HepG2 (cell line): ENCODE measurements around the gene SYT7. TPM values are rescaled to one million over a fixed set of nuclear protein-coding genes. Genes with fewer than 3 reads are reported as not detected.

Experiments
- ATAC-seq: fragments of 200-7000 bp; cut with Tn5 transposase; 3 replicates; pipeline ENCODE4 v1.9.1; 2020; ENCODE audit warnings: mild to moderate bottlenecking, moderate library complexity
- BruUV-seq: library from RNA; stranded (reverse); fragments of 400-500 nt; replicated peaks from 2 replicates; lab custom pipeline; 2021; lab: Mats Ljungman, UMichigan
- CTCF ChIA-PET: fragments of 300-600 bp; formaldehyde crosslinking; extraction: SDS; loops from one replicate; lab custom pipeline; 2021; ENCODE audit warnings: low total read pairs, inconsistent platforms, low intra/inter-chr PET ratio; lab: Yijun Ruan, JAX
- POLR2A ChIA-PET: fragments of 350-600 bp; sonication (Branson Sonifier 250); formaldehyde crosslinking; loops from one replicate; lab custom pipeline; 2020; ENCODE audit warnings: antibody characterized with exemption, inconsistent platforms; lab: Yijun Ruan, JAX
- DNase-seq: peaks from one replicate; pipeline ENCODE4 v3.0.0-alpha.2; 2015; ENCODE audit warnings: low spot score
- FAIRE-seq: peaks from 3 replicates; lab custom pipeline; 2011; peaks lifted over from hg19 to GRCh38; lab: Jason Lieb, UNC
- H2AFZ ChIP-seq: one replicate; pipeline ENCODE4 v1.6.1; 2011; ENCODE audit warnings: low read length, inconsistent platforms
- H3K27ac ChIP-seq: fragments of 300-600 bp; 3 replicates; pipeline ENCODE4 v1.8.0; 2011; ENCODE audit warnings: mixed run types, mild to moderate bottlenecking, mixed read lengths, low read length, inconsistent platforms; ENCODE audit not compliant: insufficient read depth; ENCODE audit errors: extremely low read length
- H3K27me3 ChIP-seq, 2 experiments: fragments of 200-600 bp in 1 of 2; 2 replicates in 1 of 2; 3 replicates in 1 of 2; pipeline versions ENCODE4 v1.6.0 to v1.8.0; 2011; ENCODE audit warnings: low read length in 2 of 2, mild to moderate bottlenecking in 2 of 2, moderate library complexity in 2 of 2, inconsistent platforms in 1 of 2; ENCODE audit not compliant: insufficient read depth in 2 of 2, control insufficient read depth in 1 of 2
- H3K36me3 ChIP-seq, 2 experiments: fragments of 200-600 bp in 1 of 2; replicated peaks in 1 of 2; 2 replicates in 1 of 2; 3 replicates in 1 of 2; pipeline versions ENCODE4 v1.5.1 to v1.8.0; 2011; ENCODE audit warnings: low read length in 2 of 2, inconsistent platforms in 1 of 2; ENCODE audit not compliant: insufficient read depth in 2 of 2, control insufficient read depth in 1 of 2
- H3K4me1 ChIP-seq: 2 replicates; pipeline ENCODE4 v1.5.1; 2012; ENCODE audit warnings: low read length, inconsistent platforms; ENCODE audit not compliant: insufficient read depth
- H3K4me2 ChIP-seq: 2 replicates; pipeline ENCODE4 v1.6.0; 2011; ENCODE audit warnings: low read depth, low read length, inconsistent platforms
- H3K4me3 ChIP-seq, 3 experiments: fragments of 200-600 bp in 1 of 3; sonication (generic), shearing (Covaris generic) in 1 of 3; replicated peaks in 1 of 3; 2 replicates each; pipeline ENCODE4 v1.5.1; 2011 to 2016; ENCODE audit warnings: low read length in 3 of 3, inconsistent platforms in 2 of 3, low read depth in 2 of 3, mild to moderate bottlenecking in 2 of 3, control low read depth in 1 of 3, mixed read lengths in 1 of 3; ENCODE audit not compliant: insufficient read depth in 1 of 3
- H3K79me2 ChIP-seq: one replicate; pipeline ENCODE4 v1.6.1; 2011; ENCODE audit warnings: low read length, inconsistent platforms; ENCODE audit not compliant: insufficient read depth
- H3K9ac ChIP-seq: 2 replicates; pipeline ENCODE4 v1.6.0; 2011; ENCODE audit warnings: mild to moderate bottlenecking, low read depth, low read length, inconsistent platforms; ENCODE audit not compliant: insufficient read depth
- H3K9me3 ChIP-seq: 2 replicates; pipeline ENCODE4 v1.5.1; 2012; ENCODE audit warnings: mild to moderate bottlenecking, low read length
- H4K20me1 ChIP-seq: 2 replicates; pipeline ENCODE4 v1.6.0; 2011; ENCODE audit warnings: inconsistent platforms, mild to moderate bottlenecking, low read length, moderate library complexity; ENCODE audit not compliant: insufficient read depth
- ASH2L ChIP-seq: fragments of 300-600, 200-600 bp; sonication (generic); IDR thresholded peaks from 2 replicates; pipeline ENCODE4 v1.7.0; 2017; ENCODE audit warnings: low read depth, mild to moderate bottlenecking, moderate library complexity, mixed read lengths, low read length; ENCODE audit not compliant: insufficient read length
- CBX1 ChIP-seq: IDR thresholded peaks from one replicate; pipeline ENCODE4 v1.6.1; 2016; ENCODE audit warnings: antibody characterized with exemption, low read depth
- CBX2 ChIP-seq, 2 experiments: fragments of 200-600 bp in 1 of 2; sonication (generic); formaldehyde crosslinking in 1 of 2; IDR thresholded peaks; 2 replicates each; pipeline versions ENCODE4 v1.7.0 to v1.8.1; 2018 to 2022; ENCODE audit warnings: low read depth in 2 of 2, low read length in 1 of 2, mild to moderate bottlenecking in 1 of 2, missing genetic modification reagents in 1 of 2
- ESRRA ChIP-seq: sonication (generic); formaldehyde crosslinking; IDR thresholded peaks from 2 replicates; pipeline ENCODE4 v1.5.1; 2020; ENCODE audit warnings: mild to moderate bottlenecking, low read depth, missing genetic modification reagents
- GLI4 ChIP-seq: sonication (generic); formaldehyde crosslinking; IDR thresholded peaks from 2 replicates; pipeline ENCODE4 v1.5.1; 2020; ENCODE audit warnings: missing genetic modification reagents, mild to moderate bottlenecking, moderate library complexity, borderline replicate concordance
- HNF4A ChIP-seq: sonication (generic); formaldehyde crosslinking; IDR thresholded peaks from 2 replicates; pipeline ENCODE4 v1.4.0; 2020; ENCODE audit warnings: missing genetic modification reagents
- HNF4G ChIP-seq, 2 experiments: sonication (generic) in 1 of 2; formaldehyde crosslinking in 1 of 2; IDR thresholded peaks; 2 replicates each; pipeline versions ENCODE4 v1.4.0 to v1.6.1; 2011 to 2020; ENCODE audit warnings: borderline replicate concordance in 2 of 2, low read depth in 2 of 2, mild to moderate bottlenecking in 2 of 2, low read length in 1 of 2, missing genetic modification reagents in 1 of 2, moderate library complexity in 1 of 2
- NFRKB ChIP-seq: fragments of 450-650 bp; IDR thresholded peaks from 2 replicates; pipeline ENCODE4 v1.6.1; 2017
- NFYB ChIP-seq: sonication (generic); formaldehyde crosslinking; IDR thresholded peaks from 2 replicates; pipeline ENCODE4 v1.4.0; 2020; ENCODE audit warnings: missing genetic modification reagents
- POGZ ChIP-seq: sonication (generic); formaldehyde crosslinking; IDR thresholded peaks from 2 replicates; pipeline ENCODE4 v1.4.0; 2020; ENCODE audit warnings: mild to moderate bottlenecking, missing genetic modification reagents
- RNF2 ChIP-seq: fragments of 450-650 bp; conservative IDR thresholded peaks from 2 replicates; pipeline ENCODE4 v1.6.1; 2016; ENCODE audit warnings: low read depth
- SAP130 ChIP-seq: IDR thresholded peaks from 2 replicates; pipeline ENCODE4 v1.6.1; 2016; ENCODE audit warnings: low read depth
- TOPORS ChIP-seq: sonication (generic); formaldehyde crosslinking; IDR thresholded peaks from 2 replicates; pipeline ENCODE4 v1.8.0; 2023; ENCODE audit warnings: mild to moderate bottlenecking, missing genetic modification reagents
- WIZ ChIP-seq: sonication (generic); formaldehyde crosslinking; IDR thresholded peaks from 2 replicates; pipeline ENCODE4 v1.5.1; 2020; ENCODE audit warnings: mild to moderate bottlenecking, missing genetic modification reagents
- ZNF572 ChIP-seq: sonication (generic); formaldehyde crosslinking; IDR thresholded peaks from 2 replicates; pipeline ENCODE4 v1.5.1; 2020; ENCODE audit warnings: mild to moderate bottlenecking, missing genetic modification reagents
- ZNF788 ChIP-seq: sonication (generic); formaldehyde crosslinking; IDR thresholded peaks from 2 replicates; pipeline ENCODE4 v1.5.0; 2020; ENCODE audit warnings: mild to moderate bottlenecking, missing genetic modification reagents, borderline replicate concordance
- WGBS: methylation state at CpG from one replicate; pipeline ENCODE4 v1.1.6; 2017; ENCODE audit warnings: low lambda C conversion rate; 5-methylcytosine and 5-hydroxymethylcytosine counted together
- in situ Hi-C: cut with HindIII; loops from 2 replicates; pipeline ENCODE4 v1.10.0; 2017; ENCODE audit warnings: low pct_unique_long_range_greater_than_20kb; ENCODE audit not compliant: extremely low pct_ligation_motif_present
- intact Hi-C: fragments of 100-400 bp; cut with micrococcal nuclease; formaldehyde crosslinking; loops from one replicate; pipeline ENCODE4 v1.10.0; 2022; ENCODE audit not compliant: unreplicated experiment
- polyA plus RNA-seq, 8 experiments: library from polyadenylated mRNA; depleted of rRNA in 3 of 8; stranded (reverse) in 7 of 8; unstranded in 1 of 8; fragments of >200 nt; fragmentation: Illumina TruSeq in 4 of 8; extraction: Trizol in 4 of 8; gene quantifications; 2 replicates each; pipeline versions ENCODE4 v1.2.1 to v1.2.3, GENCODE V29; 2011 to 2016; ENCODE audit warnings: low read depth in 4 of 8, missing spikeins in 1 of 8, mixed read lengths in 1 of 8; ENCODE audit not compliant: insufficient read depth in 1 of 8
- total RNA-seq, 5 experiments: library from RNA; depleted of rRNA; stranded (reverse); fragments of >200 nt; fragmentation: Illumina TruSeq; extraction: Trizol; gene quantifications; 2 replicates each; pipeline ENCODE4 v1.2.3, GENCODE V29; 2016; ENCODE audit warnings: low read depth in 1 of 5
- TF ChIP-seq, protein P1 (sequence below): sonication (generic); formaldehyde crosslinking; IDR thresholded peaks from 2 replicates; pipeline ENCODE4 v1.5.1; 2020; ENCODE audit warnings: mild to moderate bottlenecking, missing genetic modification reagents, moderate library complexity

SYT7 gene
- total and polyA plus RNA-seq, 2 of the 13 experiments (the other 11 are each of a cell fraction or from before 2014, with no cell fraction given), result 1.4 to 4.4 TPM

DNA sequence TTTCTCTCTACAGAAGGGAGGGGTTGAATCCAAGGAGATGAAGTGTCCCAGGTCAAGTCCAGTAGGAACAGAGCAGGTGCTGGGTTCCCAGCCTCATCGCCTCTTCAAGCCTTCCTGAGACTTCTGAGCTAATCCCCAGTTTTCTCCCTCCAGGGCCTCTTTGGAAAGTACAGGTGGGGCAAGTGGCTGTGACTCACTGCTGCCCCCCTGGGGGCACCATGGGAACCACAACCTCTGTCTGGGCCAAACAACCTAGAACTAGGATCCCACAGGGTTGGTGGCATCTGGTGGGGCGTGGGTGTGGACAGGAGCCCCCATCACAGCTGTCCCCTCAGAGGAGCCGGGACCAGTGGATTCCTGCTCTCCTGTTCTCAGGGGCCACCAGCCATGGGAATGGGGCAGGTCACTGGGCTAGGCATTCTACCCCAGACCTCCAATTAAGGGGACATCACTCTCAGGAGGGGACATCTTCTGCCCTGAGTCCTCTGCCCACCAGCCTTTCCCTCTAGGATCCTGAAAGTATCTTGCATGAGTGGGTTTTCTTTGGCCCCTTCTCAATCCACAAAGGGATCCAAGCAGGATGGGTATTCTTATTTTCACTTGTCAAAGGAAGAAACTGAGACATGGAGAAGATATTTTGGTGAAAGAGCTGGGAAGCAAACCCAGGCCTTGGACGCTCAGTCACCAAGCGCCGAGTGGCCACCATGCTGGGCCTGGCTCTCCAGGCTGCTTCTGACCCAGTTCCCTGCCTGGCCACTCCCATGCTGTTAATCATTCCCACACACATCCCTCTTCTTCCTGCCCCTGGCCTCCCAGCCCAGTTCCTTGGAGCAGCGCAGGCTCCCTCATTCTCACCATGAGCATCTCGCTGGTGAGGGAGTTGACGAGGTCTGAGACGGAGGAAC, 48.5 kb downstream of the SYT7 start (continued):
- no peak for TF ChIP-seq RNF2
- TF ChIP-seq CBX1, result no peak
- TF ChIP-seq NFRKB, result no peak
- 0 out of 2 replicates have a peak, but pooled peaks have one; percentile 46 for TF ChIP-seq ZNF572 (CRISPR knock-in tag)

- H3K36me3 ChIP-seq, result no peaks in the 10 kb centered on the region
- no peaks in the 10 kb centered on the region for H4K20me1 ChIP-seq
- peaks cover 0 to 6% of the 10 kb centered on the region in 2 experiments; a peak in 1 of 5 replicates for H3K27me3 ChIP-seq
- H3K4me2 ChIP-seq, result no peak overlapping the region; the same call in 1 of the 2 replicates
- no peaks in the 10 kb centered on the region for H3K9me3 ChIP-seq
- H3K9ac ChIP-seq, result no peak overlapping the region
- BruUV-seq, result no TSS peak
- ATAC-seq (0 out of 3 replicates have a peak, but pooled peaks have one; percentile 7), FAIRE-seq (no peak), DNase-seq (no peak)
- no peak overlapping the region for H3K27ac ChIP-seq
- peaks cover 48% of the 10 kb centered on the region for H3K4me1 ChIP-seq
- H3K79me2 ChIP-seq, result no peaks in the 10 kb centered on the region
- ChIA-PET CTCF (no interaction called here), POLR2A (no interaction called here)
- TF ChIP-seq TOPORS (CRISPR knock-in tag) (0 out of 2 replicates have a peak, but pooled peaks have one; percentile 11), SAP130 (CRISPR knock-in tag) (no peak), CBX2 (IDR thresholded peaks at IDR 0.05; ENCODE audit: low read depth, low read length) (no peak), CBX2 (CRISPR knock-in tag; IDR thresholded peaks at IDR 0.05; ENCODE audit: low read depth) (no peak), GLI4 (CRISPR knock-in tag) (no peak), HNF4A (CRISPR knock-in tag) (peak; percentile 49), ESRRA (peak; percentile 28; the same call in 1 of the 2 replicates), POGZ (no peak), ASH2L (no peak), HNF4G (IDR thresholded peaks at IDR 0.05; ENCODE audit: borderline replicate concordance, low read depth, low read length) (0 out of 2 replicates have a peak, but pooled peaks have one; percentile 10), HNF4G (CRISPR knock-in tag; IDR thresholded peaks at IDR 0.05; ENCODE audit: borderline replicate concordance, low read depth) (no peak), ZNF788 (CRISPR knock-in tag) (0 out of 2 replicates have a peak, but pooled peaks have one; percentile 20), NFYB (CRISPR knock-in tag) (no peak), WIZ (CRISPR knock-in tag) (no peak)
- TF ChIP-seq, protein P1, sequence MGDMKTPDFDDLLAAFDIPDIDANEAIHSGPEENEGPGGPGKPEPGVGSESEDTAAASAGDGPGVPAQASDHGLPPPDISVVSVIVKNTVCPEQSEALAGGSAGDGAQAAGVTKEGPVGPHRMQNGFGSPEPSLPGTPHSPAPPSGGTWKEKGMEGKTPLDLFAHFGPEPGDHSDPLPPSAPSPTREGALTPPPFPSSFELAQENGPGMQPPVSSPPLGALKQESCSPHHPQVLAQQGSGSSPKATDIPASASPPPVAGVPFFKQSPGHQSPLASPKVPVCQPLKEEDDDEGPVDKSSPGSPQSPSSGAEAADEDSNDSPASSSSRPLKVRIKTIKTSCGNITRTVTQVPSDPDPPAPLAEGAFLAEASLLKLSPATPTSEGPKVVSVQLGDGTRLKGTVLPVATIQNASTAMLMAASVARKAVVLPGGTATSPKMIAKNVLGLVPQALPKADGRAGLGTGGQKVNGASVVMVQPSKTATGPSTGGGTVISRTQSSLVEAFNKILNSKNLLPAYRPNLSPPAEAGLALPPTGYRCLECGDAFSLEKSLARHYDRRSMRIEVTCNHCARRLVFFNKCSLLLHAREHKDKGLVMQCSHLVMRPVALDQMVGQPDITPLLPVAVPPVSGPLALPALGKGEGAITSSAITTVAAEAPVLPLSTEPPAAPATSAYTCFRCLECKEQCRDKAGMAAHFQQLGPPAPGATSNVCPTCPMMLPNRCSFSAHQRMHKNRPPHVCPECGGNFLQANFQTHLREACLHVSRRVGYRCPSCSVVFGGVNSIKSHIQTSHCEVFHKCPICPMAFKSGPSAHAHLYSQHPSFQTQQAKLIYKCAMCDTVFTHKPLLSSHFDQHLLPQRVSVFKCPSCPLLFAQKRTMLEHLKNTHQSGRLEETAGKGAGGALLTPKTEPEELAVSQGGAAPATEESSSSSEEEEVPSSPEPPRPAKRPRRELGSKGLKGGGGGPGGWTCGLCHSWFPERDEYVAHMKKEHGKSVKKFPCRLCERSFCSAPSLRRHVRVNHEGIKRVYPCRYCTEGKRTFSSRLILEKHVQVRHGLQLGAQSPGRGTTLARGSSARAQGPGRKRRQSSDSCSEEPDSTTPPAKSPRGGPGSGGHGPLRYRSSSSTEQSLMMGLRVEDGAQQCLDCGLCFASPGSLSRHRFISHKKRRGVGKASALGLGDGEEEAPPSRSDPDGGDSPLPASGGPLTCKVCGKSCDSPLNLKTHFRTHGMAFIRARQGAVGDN (CRISPR knock-in tag), result peak; percentile 22; the same call in 1 of the 2 replicates
- H3K4me3 ChIP-seq, result no peak overlapping the region
- H2AFZ ChIP-seq, result no peak overlapping the region
- intact Hi-C loops, result no loop called here
- 11% methylated on average over 3 of the region's 3 CpGs for WGBS
- in situ Hi-C loops, result loop anchor here (5.0 kb wide), 1 partner anchor 106 kb away; no protein-coding TSS in a partner anchor
Observed at GRCh38 chr11:61531044-61531443, 49.8 kb downstream of the SYT7 start.
